Lung (tissue), 12 donors: ENCODE results near the gene MARF1. TPM values are rescaled to one million over a fixed set of nuclear protein-coding genes. Genes with fewer than 3 reads are reported as not detected.
"Not testable (repeated sequence)": the region's sequence is repeated elsewhere in the genome, so short reads cannot be mapped to it uniquely, and the experiment has no call there.

Source experiments
- ATAC-seq: fragments of 200-7000 bp; cut with Tn5 transposase; one replicate; pipeline ENCODE4 v1.9.1; 2020; ENCODE audit warnings: moderate number of reproducible peaks; ENCODE audit not compliant: insufficient read depth, low FRiP score
- DNase-seq, 3 donors: peaks; one replicate each; pipeline ENCODE4 v3.0.0-alpha.2; 2013 to 2017
- H3K27ac ChIP-seq, 2 donors: one replicate each; pipeline ENCODE4 v1.5.1; 2013; ENCODE audit warnings: mild to moderate bottlenecking in 2 of 2, moderate library complexity in 2 of 2, control low read depth in 1 of 2, inconsistent platforms in 1 of 2, low read depth in 1 of 2, low read length in 1 of 2
- H3K27me3 ChIP-seq, 3 donors: one replicate each; pipeline ENCODE4 v1.5.1; 2013; ENCODE audit warnings: low read length in 2 of 3; ENCODE audit not compliant: control insufficient read depth in 3 of 3, insufficient read depth in 3 of 3
- H3K36me3 ChIP-seq, 4 donors: one replicate each; pipeline ENCODE4 v1.5.1; 2013; ENCODE audit warnings: low read length in 4 of 4, mild to moderate bottlenecking in 1 of 4, moderate library complexity in 1 of 4; ENCODE audit not compliant: control insufficient read depth in 4 of 4, insufficient read depth in 4 of 4
- H3K4me1 ChIP-seq, 5 donors: one replicate each; pipeline ENCODE4 v1.5.1; 2013; ENCODE audit warnings: low read length in 5 of 5, mild to moderate bottlenecking in 2 of 5, moderate library complexity in 1 of 5; ENCODE audit not compliant: control insufficient read depth in 5 of 5, insufficient read depth in 5 of 5
- H3K4me3 ChIP-seq: one replicate; pipeline ENCODE4 v1.5.1; 2013; ENCODE audit warnings: mild to moderate bottlenecking, control low read depth, moderate library complexity
- H3K9ac ChIP-seq, 2 donors: one replicate each; pipeline ENCODE4 v1.5.1; 2013; ENCODE audit warnings: low read length in 2 of 2, control low read depth in 1 of 2; ENCODE audit not compliant: insufficient read depth in 1 of 2
- H3K9me3 ChIP-seq, 4 donors: one replicate each; pipeline ENCODE4 v1.5.1; 2013; ENCODE audit warnings: low read length in 3 of 4, mild to moderate bottlenecking in 1 of 4, moderate library complexity in 1 of 4; ENCODE audit not compliant: control insufficient read depth in 4 of 4, insufficient read depth in 3 of 4
- CTCF ChIP-seq: IDR thresholded peaks from 2 replicates; pipeline ENCODE4 v1.5.1; 2012; ENCODE audit warnings: mild to moderate bottlenecking; ENCODE audit errors: control extremely low read depth, extremely low read depth
- WGBS, 2 donors: extraction: QIAGEN DNeasy Blood & Tissue Kit; methylation state at CpG; one replicate each; pipeline ENCODE4 v1.1.7; 2013; 5-methylcytosine and 5-hydroxymethylcytosine counted together
- polyA plus RNA-seq, 2 donors: library from polyadenylated mRNA; stranded (reverse); fragments of 200-250 nt; gene quantifications; one replicate each; pipeline ENCODE4 v1.2.1, GENCODE V29; 2013
- total RNA-seq, 2 donors: library from RNA; depleted of rRNA in 1 of 2; stranded (reverse); fragments of >200 nt in 1 of 2; gene quantifications; one replicate each; pipeline ENCODE4 v1.2.1, GENCODE V29; 2014 to 2021
- donor health status: control.
- donor health status: control.
- donor health status: Bipolar disorder and iron deficiency.
- donor health status: healthy.
- donor health status: DM: yes; HTN: yes; CAD: no.

The MARF1 gene
- total and polyA plus RNA-seq, 4 donors = 18.0 to 72.1 (median 41.9) TPM

GRCh38 chr16:15665107-15665506, 22.2 kb upstream of the MARF1 start:
- H3K9me3 ChIP-seq = no peaks in the 10 kb centered on the region
- no peak overlapping the region for H3K9ac ChIP-seq
- no peaks in the 10 kb centered on the region for H3K27me3 ChIP-seq
- no peak for TF ChIP-seq CTCF
- ATAC-seq = no peak
- no peak overlapping the region for H3K4me3 ChIP-seq
- H3K36me3 ChIP-seq = peaks cover 12 to 33% (median 27%) of the 10 kb centered on the region in 4 donors
- no peak for DNase-seq
- H3K27ac ChIP-seq = no peak overlapping the region
- H3K4me1 ChIP-seq = peaks cover 0 to 6% (median 0%) of the 10 kb centered on the region in 5 donors

- H3K9me3 ChIP-seq = no peaks in the 10 kb centered on the region
- H3K27me3 ChIP-seq = no peaks in the 10 kb centered on the region
- peaks cover 0 to 6% (median 0%) of the 10 kb centered on the region in 5 donors for H3K4me1 ChIP-seq
- H3K4me3 ChIP-seq = no peak overlapping the region
- DNase-seq (no peak), ATAC-seq (no peak)
- H3K36me3 ChIP-seq = peaks cover 6 to 8% (median 7%) of the 10 kb centered on the region in 4 donors
- peak overlapping the region in 1 of 2 donors; percentile 21 for H3K27ac ChIP-seq
- peak overlapping the region in 1 of 2 donors; percentile 68 for H3K9ac ChIP-seq
- TF ChIP-seq CTCF = no peak
- 70 to 87% methylated on average over 5 of the region's 5 CpGs for WGBS, 2 donors
Measured at GRCh38 chr16:15660203-15660601, 17.2 kb upstream of the MARF1 start.

GRCh38 chr16:15658556-15658955, 15.6 kb upstream of the MARF1 start:
- H3K4me1 ChIP-seq = peaks cover 0 to 9% (median 0%) of the 10 kb centered on the region in 5 donors
- H3K9me3 ChIP-seq = no peaks in the 10 kb centered on the region
- WGBS, 2 donors = 95 to 96% methylated on average over 5 of the region's 5 CpGs
- TF ChIP-seq CTCF = no peak
- no peak overlapping the region for H3K4me3 ChIP-seq
- H3K36me3 ChIP-seq = peaks cover 0 to 8% (median 3%) of the 10 kb centered on the region in 4 donors
- DNase-seq (no peak), ATAC-seq (no peak)
- H3K27me3 ChIP-seq = no peaks in the 10 kb centered on the region
- H3K9ac ChIP-seq = no peak overlapping the region
- H3K27ac ChIP-seq = no peak overlapping the region

- Histone ChIP-seq H3K36me3 (peaks cover 0 to 8% (median 2%) of the 10 kb centered on the region in 4 donors), H3K4me1 (peaks cover 0 to 13% (median 0%) of the 10 kb centered on the region in 5 donors), H3K9ac (no peak overlapping the region), H3K27ac (no peak overlapping the region), H3K4me3 (no peak overlapping the region), H3K9me3 (no peaks in the 10 kb centered on the region), H3K27me3 (no peaks in the 10 kb centered on the region)
- no peak for TF ChIP-seq CTCF
- 91 to 92% methylated on average over 6 of the region's 6 CpGs for WGBS, 2 donors
- no peak for ATAC-seq
- no peak for DNase-seq
Measured at GRCh38 chr16:15658149-15658548, 15.2 kb upstream of the MARF1 start.

- not testable (repeated sequence) for H3K27ac ChIP-seq, DNase-seq, H3K9me3 ChIP-seq, H3K36me3 ChIP-seq, H3K4me3 ChIP-seq, H3K27me3 ChIP-seq, ATAC-seq, H3K9ac ChIP-seq
- H3K4me1 ChIP-seq = peaks cover 0 to 22% (median 3%) of the 10 kb centered on the region in 5 donors
- WGBS, 2 donors = 97 to 100% methylated on average over 3 of the region's 6 CpGs
Measured at GRCh38 chr16:15655561-15655960, 12.6 kb upstream of the MARF1 start.
